Suppressor macrophage treated with lipopolysaccharide for 1 hour (primary cell): Measurements from ENCODE around the gene CTIF.
A peak's percentile ranks its signal among the peaks of the same experiment; 100 is the strongest.
"Not testable (repeated sequence)": the region's sequence is repeated elsewhere in the genome, so short reads cannot be mapped to it uniquely, and the experiment has no call there.

Experiments used
- DNase-seq, 3 donors: peaks; one replicate each; pipeline ENCODE4 v3.0.0-alpha.2; 2020 to 2022

Gene CTIF

DNA sequence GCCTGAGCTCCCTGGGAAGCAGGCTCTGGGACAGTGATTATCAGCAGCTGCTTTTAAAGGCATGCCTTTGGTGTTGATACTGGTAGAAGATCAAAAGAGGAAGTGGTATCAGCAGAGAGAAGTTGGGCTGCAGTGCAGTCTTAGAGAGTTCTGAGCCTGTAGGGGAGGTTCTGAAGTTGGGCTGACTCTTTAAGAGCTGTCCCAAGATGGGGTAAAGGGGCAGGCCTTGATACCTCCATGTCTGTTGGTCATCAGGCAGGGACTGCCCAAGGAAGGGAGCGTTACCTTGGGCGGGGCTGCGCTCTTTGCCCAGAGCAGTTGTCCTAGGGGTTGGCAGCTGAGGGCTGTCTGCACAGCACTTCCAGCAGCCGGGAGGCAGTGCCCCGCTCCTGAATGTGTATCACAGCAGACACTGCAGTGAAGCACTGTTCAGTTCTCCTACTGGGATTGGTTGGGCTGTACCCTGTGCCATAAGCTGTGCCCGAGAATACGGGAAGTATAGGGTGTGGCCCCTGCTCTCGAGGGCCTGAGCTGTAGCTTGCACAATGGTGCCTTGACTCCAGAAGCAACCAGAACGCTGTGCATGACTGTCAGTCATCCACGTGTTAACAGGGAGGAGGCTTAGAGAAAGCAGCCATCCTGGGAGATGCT is 177.0 kb downstream of the CTIF start:
- DNase-seq, result peak; percentile 82 to 87 (median 82)

DNA sequence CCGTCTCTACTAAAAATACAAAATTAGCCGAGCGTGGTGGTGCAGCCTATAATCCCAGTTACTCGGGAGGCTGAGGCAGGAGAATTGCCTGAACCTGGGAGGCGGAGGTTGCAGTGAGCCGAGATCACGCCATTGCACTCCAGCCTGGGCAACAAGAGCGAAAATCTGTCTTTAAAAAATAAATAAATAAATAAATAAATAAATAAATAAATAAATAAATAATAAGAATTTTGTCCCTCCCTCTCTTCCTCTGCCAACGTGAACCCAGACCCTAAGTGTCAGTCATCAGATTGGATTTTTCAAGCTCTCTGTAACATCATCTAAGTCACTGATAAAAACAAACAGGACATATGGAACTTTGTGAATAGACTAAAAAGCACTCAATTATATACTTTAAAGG is 178.4 kb downstream of the CTIF start:
- DNase-seq, result not testable (repeated sequence)

DNA sequence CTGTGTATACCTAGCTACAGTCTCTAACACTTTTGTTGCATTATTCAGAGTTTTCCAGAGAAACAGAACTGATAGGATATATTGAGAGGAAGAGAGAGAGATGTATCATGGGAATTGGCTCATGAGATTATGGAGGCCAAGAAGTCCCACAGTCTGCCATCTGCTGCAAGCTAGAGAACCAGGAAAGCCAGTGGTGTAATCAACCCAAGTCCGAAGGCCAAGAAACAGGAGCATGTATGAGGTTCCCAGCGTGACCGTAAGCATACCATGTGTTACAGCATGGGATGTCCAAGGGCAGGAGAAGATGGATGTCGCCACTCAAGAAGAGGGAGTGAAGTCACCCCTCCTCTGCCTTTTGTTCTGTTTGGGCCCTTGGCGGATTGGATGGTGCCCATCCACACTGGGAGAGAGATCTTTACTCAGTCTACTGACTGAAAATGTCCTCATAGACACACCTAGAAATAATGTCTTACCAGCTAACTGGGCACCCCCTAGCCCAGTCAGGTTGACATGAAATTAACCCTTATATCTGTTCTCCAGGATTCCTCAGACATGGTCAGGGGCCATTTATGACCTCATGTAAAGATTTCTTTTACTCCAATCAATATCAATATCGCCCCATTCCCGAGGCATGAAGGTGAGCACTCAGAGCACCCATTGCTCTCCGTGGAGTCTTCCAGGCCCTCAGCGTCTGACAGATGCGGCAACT is 179.6 kb downstream of the CTIF start:
- DNase-seq, result no peak

DNA sequence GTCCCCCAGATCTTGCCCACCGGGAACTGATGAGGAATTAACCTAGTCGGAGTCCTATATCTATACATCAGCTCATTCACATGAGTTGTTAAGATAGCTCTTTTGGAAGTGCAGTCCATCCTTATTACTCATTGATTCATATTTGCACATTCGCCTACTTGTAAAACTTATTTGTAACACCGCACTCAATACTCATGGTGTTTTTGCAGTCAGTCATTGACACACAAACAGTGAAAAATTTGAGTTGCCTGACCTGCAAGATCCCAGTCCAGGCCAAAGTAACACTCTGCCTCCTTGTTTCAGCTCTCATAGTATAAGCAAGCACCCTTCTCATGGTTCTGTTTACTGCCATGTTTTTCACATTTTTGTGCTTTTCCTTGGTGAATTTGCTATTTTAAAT is 180.6 kb downstream of the CTIF start:
- DNase-seq, result no peak

DNA sequence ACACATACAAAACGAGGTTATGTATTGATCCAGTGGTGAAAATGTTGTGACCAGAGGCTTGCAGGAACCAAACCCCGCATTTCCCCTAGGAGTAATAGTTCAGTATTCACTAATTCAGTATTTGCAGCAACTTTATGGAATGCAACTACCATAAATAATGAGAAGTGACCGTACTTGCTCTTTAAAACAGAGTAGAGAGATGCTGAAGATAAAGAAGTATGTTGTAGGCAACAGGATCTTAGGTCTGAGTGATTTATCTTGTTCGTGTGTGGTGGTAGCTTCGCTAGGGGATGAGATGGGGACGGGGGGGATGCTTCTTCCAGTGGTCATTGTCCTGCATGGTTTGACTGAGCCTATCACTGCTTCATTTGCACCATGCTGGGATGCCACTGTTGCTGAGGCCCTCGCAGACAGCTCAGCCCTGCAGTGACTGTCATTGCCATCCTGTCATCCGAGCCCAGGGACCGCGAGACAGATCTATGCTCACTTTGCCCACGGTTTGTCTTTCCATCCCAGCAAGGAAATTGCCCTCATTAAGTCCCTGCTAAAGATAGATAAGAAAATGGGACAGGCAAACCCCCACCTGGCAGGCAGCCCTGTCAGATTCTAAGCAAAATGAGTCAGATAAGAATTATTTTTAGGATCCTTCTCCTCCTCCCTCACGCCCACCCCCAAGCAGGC is 181.3 kb downstream of the CTIF start:
- no peak for DNase-seq

DNA sequence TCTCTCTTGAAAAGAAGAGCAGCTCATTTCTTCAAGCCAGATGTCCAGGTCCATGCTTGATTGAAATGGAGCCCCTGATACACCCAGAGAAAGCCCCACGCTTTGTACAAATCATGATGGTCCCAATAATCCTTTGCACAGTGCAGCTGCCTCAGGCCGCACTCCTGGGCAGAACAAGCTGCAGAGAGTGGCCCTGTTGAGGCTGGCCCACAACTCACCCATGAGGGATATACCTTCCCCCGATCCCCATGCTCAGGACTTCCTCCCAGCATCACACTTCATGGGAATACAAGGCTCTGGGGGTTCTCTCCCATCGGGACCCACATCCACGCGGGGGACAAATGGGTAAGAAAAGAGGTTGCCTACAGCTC is 181.8 kb downstream of the CTIF start:
- no peak for DNase-seq

DNA sequence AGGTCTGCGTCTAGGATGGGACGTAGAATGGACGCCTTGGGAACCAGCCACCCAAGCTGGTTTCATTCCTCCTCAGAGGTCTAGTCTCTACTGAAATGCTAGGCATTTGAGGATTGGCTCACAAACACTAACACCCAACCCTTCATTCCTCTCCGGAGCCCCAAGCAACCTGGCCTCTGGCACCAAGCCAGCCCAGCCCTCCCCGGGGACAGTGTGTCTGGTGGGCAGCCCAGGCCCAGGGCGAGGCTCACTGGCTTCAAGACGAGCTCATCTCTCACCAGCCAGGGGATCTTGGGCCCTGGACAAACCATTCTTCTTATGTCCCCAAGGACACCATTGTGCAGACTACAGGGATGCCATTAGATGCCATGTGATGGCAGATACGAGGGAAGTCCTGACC is 182.5 kb downstream of the CTIF start:
- DNase-seq, result no peak

DNA sequence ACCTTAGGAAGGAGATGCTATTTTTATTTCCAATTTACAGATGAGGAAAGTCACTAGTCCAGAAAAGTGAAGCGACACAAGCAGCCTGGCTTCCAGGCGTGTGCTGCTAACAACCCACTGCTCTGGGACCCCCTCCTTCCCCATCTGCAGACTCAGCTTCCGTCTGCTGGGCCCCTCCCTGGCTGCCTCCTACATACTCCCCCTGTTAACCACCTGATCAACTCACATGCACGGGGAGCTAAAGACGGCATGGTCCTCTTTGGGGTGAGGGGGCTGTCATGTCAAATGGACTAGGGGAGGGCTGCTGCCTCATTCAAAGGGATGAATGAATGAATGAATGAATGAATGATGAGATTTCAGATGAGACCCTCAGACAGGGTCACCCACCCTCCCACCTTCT is 184.2 kb downstream of the CTIF start:
- no peak for DNase-seq

DNA sequence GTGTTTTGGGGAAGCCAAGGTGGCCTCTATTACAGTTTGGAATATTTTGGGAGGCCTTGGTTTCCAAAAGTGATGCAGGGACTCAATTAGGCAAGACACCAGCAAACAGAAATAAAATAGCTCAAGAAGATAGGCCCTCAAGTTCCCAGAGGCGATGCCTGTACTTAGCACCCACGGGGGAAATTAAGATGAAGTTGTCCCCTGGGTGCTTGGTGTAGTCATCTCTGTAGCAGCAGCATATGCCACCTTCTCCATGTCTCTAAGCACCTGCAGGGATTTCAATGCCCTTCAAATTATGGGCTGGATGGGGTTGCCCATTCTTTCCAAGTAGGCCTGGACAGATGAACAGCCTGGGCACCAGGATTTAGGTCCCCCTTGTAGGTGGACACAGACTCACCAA is 185.0 kb downstream of the CTIF start:
- no peak for DNase-seq

DNA sequence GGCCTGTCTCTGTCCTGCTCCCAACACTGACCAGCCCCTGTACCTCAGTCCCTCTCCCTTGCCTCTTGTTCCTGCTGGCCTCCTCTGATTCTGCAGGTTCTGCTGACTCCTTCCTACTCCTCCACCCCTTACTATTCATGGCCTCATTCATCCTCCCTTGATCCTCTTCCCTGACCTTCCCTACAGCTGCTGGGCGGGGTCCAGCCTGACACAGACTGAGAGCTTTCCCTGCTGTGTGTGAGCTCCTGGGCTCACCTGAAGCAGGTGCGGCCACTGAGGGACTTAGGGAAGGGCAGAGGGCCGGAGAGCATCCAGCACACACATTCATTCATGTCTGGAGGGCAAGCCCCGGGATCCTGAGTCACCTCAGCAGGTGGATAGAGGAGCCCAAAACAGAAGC is 185.6 kb downstream of the CTIF start:
- no peak for DNase-seq

DNA sequence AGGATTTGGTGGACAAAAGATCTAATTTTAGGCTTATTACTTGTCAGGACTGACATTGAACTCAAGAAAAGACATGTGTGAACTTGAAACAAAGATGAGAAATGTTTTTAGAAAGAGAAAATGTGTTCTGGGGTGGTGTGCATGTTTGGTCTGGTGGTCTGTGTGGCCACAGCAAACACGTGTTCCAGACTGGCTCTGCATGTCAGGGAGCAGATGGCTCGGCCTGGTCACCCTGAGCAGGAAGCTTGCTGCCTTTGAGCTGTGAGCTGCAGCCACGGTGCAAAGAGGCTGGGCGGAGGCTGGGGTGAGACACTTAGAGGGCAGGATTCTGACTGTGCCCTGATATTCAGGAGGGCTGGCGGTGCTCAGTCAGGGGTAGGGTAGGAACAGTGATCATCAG is 186.1 kb downstream of the CTIF start:
- no peak for DNase-seq

DNA sequence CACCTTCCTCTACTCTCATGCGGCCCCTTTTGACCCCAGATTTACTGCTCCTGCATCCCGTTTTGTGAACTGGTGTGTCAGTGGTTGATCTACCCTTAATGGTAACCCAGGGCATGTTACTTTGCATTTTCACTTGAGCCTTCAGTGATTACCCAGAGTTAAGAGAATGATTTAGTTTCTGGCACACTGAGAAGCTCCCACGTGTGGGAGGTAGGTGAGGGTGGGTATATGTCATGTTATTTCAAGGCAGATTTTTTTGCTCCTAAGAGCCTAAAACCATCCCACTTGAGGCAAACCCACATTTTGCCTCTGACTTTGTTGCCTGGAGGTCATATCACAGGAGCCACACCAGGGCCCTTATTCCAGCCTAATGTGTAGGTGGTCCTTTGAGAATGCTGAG is 186.7 kb downstream of the CTIF start:
- peak in 1 of 3 donors; percentile 25 for DNase-seq

DNA sequence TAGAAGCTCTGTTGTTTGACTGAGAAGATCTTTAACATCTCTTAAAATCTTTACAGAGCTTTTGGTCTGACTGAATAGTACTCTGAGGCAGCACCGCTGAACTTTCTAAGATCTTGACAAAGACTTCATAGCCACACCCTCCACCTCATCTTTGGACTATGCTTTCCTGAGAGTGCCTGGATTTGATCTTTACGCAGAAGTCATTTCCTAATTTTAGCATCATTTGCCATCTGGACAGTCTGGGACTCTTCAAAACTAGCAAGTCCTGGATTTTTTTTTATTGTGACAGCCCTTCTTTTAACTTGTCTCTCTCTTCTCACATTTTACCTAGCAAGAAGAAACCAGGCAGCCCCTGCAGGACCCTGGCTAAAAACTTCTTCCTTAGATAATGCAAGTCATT is 188.8 kb downstream of the CTIF start:
- peak in 1 of 3 donors; percentile 27 for DNase-seq

DNA sequence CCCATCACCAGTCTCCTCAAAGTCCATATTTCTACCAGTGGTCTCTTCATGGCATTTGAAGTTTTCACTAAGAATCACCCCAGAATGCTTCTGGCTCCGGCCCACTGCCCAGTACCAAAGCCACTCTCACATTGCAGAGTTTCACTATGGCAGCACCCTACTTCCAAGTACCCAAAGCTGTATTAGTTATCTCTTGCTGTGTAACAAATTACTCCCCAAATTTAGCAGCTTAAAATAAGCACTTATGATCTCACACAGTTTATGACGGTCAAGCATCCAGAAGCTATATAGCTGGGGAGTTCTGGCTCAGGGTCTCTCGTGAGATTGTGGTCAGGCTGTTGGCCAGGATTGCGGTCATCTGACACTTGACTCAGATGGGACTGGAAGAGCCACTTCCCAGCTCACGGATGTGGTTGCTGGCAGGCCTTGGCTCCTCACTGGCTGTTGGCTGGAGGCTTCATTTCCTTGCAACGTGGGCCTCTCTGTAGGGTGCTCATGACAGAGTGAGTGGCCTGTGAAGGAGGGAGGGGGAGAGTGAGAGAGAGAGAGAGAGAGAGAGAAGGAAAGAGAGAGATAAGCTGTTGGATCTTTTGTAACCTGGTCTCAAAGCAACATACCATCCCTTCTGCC is 189.5 kb downstream of the CTIF start:
- peak; percentile 74 to 86 (median 81) for DNase-seq

DNA sequence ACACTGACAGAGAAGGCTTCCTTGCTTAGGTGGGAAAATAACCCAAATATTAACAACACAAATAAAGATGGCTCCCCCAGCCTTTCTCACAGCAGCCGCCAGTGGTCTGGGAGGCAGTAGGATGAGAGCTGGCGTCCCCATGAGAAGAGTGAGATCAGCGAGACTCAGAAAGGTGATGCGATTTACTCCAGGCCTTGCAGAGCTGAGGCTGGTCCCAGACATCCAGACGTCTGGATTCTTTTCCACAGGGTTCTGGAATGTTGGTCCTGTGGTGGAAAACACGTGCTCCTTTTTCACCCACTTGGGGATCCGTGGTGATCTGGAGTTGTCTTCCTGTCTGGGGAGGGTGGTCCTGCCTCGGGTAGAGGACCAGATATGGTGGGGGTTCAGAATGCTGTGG is 190.6 kb downstream of the CTIF start:
- DNase-seq, result no peak

DNA sequence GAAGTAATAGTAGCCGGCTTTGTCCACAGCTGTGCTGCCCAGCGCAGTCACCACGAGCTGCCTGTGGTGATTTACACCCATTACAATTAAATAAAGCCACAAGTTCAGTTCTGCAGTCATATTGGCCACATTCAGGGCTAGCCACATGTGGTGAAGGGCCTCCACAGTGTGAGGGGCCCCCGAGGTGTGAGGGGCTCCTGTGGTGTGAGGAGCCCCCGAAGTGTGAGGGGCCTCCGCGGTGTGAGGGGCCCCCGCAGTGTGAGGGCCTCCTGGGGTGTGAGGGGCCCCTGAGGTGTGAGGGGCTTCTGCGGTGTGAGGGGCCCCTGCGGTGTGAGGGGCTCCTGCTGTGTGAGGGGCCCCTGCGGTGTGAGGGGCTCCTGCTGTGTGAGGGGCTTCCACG is 191.2 kb downstream of the CTIF start:
- no peak for DNase-seq

DNA sequence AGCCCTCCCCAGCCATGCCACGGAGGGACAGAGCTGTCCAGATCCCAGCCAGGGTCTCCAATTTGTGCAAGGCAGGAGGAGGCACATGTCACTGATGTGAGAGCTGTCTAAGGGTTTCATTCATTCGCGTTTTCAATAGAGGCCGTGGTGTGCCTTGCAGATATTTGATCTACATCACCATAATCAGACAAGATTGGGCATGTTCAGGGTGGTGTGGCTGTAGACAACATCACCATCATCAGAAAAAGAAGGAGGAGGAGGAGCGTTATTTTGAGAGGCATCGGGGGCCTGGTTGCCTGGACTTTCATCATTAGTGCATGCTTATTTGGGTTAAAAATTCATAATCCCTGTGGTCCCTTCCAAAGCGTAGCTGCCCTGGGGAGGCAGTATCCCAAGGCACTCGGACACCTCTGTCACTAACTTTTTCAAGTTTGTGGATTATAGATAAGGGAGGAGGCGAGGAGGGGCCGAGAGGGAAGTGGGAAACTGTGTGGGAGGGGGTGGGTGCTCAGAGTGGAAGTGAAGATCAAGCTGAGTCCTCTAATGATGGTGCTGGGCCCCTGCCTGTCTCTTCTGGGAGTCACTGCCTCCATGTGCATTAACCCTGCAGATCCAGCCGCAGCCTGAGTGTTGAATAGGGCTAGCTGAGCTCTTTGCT is 194.1 kb downstream of the CTIF start:
- DNase-seq, result peak in 2 of 3 donors; percentile 50 to 51

DNA sequence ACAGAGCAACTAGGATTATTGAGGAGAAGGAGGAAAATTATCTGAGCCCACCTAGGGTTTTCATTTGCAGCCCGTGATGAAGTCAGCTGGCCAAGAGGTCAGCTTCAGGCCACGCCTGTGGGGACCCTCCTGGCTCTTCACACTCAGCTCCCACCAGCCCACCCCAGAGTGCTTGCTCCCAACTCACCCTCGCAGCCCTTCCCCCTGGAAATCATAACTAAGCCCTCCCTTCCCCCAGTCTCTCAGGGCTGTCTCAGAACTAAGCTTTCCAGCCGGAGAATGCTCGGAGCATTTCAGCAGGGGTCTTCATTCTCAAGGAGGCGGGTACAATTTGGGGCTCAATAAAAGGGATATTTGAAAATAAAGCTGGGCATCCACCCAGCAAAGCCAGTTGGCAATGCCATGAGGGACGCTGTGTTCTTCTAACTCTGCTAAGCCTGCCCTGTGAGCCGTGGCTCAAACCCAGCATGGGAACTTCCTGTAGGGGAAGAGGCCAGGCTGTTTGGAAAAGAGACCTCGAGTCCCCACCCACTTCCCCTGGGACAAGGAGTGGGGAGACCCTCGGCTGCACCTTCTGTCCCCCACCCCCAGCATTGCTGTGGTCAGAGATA is 194.9 kb downstream of the CTIF start:
- DNase-seq, result no peak

DNA sequence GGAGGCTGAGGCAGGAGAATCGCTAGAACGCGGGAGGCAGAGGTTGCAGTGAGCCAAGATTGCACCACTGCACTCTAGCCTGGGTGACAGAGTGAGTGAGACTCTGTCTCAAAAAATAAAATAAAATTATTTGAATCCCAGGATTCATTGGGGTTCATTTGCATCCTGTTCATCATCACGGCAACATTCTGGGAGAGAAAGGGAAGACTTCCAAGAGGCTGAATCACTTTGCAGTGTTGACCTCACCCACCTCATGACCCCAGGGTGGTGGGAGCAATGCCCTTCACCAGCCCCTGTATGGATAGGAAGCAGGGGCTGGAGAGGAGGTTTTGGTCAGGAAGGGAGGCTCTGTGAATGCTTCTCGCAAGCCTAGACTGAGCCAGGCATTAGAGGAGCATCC is 195.6 kb downstream of the CTIF start:
- DNase-seq, result no peak

DNA sequence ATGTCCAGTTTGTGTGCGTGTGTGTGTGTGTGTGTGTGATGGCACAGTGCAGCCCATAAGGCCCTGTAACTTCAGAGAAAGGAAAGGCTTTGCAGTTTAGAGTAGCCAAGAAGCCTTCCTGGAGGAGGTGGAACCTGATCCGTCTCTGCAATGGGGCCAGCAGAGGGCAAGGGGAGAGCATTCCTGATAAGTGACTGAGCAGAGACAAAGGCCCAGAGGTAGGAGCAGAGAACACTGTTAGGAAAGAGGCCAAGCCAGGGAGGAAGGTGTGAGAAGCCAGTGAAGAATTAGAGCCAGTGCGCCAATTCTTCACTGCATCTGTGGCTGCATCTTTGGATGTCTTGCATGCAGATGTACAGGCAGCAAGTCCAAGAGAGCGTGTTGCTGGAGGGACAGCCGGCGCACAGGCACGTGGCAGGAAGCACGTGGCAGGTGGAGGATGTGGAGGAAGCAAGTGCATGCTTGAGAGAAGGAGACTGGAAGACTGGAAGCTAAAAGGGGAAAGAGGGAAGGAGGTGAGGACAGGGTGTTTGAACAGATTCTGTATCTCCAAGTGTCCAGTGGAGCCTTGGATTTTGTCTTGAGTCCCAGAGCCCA is 196.3 kb downstream of the CTIF start:
- DNase-seq, result no peak

DNA sequence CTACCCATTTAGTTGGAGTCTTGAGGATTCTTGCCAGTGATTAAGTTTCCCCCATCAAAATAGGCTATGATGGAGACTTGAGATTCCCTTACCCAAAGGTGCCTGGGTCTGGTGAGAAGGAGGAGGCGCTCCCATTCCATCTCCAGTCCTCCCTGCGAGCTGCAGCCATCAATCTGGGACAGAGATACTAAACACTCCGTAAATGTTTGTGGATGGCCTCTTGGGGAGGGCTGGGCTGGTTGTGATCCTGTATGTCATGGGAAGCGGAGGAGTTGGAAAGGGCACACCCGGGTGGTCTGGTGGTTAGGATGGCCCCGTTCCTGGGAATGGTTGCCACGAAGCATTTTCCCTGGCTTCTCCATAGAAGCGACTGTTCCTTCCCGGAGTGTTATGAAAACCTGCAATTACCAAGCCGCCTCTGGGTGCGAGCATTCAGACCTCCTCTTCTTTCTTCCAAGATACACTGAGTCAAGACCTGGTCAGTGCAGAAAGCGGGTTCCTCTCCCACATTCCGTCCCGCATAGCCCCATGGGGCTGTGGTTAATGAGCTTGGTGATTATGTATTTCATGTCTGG is 196.9 kb downstream of the CTIF start:
- DNase-seq, result no peak
